ENCODE data around the gene MIS18A.

MIS18A gene

GRCh38 chr21:32240851-32241687 is 37.8 kb downstream of the MIS18A start:
- POLR2A ChIA-PET (ENCODE audit: low non-redundant PET): interaction anchor here (0.7 kb wide), 1 partner anchor 577 kb away, joined by 6 read pairs; no protein-coding TSS in a partner anchor
- TF ChIP-seq, protein P1, sequence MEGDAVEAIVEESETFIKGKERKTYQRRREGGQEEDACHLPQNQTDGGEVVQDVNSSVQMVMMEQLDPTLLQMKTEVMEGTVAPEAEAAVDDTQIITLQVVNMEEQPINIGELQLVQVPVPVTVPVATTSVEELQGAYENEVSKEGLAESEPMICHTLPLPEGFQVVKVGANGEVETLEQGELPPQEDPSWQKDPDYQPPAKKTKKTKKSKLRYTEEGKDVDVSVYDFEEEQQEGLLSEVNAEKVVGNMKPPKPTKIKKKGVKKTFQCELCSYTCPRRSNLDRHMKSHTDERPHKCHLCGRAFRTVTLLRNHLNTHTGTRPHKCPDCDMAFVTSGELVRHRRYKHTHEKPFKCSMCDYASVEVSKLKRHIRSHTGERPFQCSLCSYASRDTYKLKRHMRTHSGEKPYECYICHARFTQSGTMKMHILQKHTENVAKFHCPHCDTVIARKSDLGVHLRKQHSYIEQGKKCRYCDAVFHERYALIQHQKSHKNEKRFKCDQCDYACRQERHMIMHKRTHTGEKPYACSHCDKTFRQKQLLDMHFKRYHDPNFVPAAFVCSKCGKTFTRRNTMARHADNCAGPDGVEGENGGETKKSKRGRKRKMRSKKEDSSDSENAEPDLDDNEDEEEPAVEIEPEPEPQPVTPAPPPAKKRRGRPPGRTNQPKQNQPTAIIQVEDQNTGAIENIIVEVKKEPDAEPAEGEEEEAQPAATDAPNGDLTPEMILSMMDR (conservative IDR thresholded peaks at IDR 0.05; ENCODE audit: low read depth): no peak
- DNase-seq (ENCODE audit: low spot score): no peak
- CTCF ChIA-PET: interaction anchor here (1.4 kb wide), 1 partner anchor 17 kb away, joined by 4 read pairs; no protein-coding TSS in a partner anchor
- H3K27ac ChIP-seq: no peak overlapping the region

DNA sequence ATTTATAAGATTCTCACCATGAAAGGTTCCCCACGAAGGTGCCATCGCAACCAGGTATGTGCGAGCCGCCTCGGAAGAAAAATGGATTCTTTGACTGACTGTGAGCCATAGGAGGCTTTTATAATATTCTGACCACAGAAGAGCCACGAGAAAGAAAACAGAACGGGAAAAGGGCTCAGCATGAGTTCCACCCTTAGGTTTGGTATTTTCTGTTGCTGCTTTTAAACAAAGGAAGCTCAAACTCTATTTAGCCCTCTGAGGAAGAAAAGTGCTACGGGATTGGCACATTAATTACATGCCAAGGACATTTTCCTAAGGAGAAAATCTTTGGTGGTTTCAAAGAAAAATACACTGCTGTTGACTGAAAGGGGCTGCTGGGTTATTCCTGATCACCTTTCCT is 39.3 kb downstream of the MIS18A start:
- CTCF ChIA-PET: no interaction called here
- POLR2A ChIA-PET (ENCODE audit: low non-redundant PET): no interaction called here

GRCh38 chr21:32238063-32238462 is 40.8 kb downstream of the MIS18A start:
- ChIA-PET CTCF (interaction anchor here (0.5 kb wide), 1 partner anchor 346 kb away, joined by 3 read pairs; no protein-coding TSS in a partner anchor), POLR2A (ENCODE audit: low non-redundant PET) (no interaction called here)
- no peak for DNase-seq (ENCODE audit: low spot score)
- H3K27ac ChIP-seq: no peak overlapping the region
- TF ChIP-seq, protein P1 (conservative IDR thresholded peaks at IDR 0.05; ENCODE audit: low read depth): no peak

More for the DNA sequence above, 39.3 kb downstream of the MIS18A start:
- TF ChIP-seq, protein P1 (conservative IDR thresholded peaks at IDR 0.05; ENCODE audit: low read depth): no peak
- H3K27ac ChIP-seq: no peak overlapping the region
- no peak for DNase-seq (ENCODE audit: low spot score)

DNA sequence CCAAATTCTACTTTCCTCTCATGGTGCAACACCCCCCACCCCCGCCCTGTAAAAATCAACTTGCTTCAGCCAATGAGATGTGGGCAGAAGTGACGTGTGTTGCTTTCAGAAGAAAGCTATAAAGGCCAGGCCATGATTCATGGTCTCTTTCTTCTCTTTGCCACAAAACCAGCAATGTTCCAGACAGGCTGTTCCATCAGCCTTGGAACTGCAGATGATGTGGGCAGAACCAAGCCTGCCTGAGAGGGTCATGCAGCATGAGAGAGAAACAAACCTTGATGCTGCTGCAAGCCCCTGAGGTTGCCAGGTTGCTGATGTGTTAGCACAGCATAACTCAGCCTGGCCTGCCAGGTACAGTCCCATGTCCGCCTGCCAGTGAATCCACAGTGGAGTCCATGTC is 41.8 kb downstream of the MIS18A start:
- POLR2A ChIA-PET (ENCODE audit: low non-redundant PET): no interaction called here
- CTCF ChIA-PET: no interaction called here

GRCh38 chr21:32233722-32234301 is 45.0 kb downstream of the MIS18A start:
- H3K27ac ChIP-seq: no peak overlapping the region
- DNase-seq (ENCODE audit: low spot score): no peak
- CTCF ChIA-PET: no interaction called here
- POLR2A ChIA-PET (ENCODE audit: low non-redundant PET): no interaction called here
- TF ChIP-seq, protein P1 (conservative IDR thresholded peaks at IDR 0.05; ENCODE audit: low read depth): no peak

More for the DNA sequence above, 41.8 kb downstream of the MIS18A start:
- TF ChIP-seq, protein P1 (conservative IDR thresholded peaks at IDR 0.05; ENCODE audit: low read depth): no peak
- no peak overlapping the region for H3K27ac ChIP-seq
- DNase-seq (ENCODE audit: low spot score): no peak

DNA sequence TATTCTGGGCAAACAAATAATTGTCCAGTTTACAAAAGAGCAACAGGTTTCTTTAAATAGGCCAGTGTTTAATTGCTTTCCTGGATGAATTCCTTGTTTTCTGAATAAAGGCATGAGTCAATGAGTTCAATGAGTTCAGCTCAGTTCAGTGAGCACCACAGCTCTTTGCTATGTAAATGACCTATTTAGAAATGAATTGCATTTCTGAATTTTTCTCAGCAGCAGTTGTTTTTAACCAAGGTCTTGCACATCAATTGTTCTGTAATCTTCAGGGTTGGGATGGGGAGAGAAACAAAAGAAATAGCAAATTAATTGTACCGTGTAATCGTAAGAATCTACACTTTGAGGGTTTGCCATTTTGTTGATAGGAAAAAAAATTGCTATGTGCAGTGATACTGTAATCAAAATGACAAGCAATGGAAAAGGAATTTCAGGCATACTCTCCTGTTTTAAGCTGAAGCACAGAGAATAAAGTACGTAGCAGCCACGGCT is 45.7 kb downstream of the MIS18A start:
- DNase-seq (ENCODE audit: low spot score): no peak
- ChIA-PET CTCF (interaction anchor here (0.7 kb wide), 1 partner anchor 68 kb away, joined by 5 read pairs; no protein-coding TSS in a partner anchor), POLR2A (ENCODE audit: low non-redundant PET) (no interaction called here)
- TF ChIP-seq, protein P1 (conservative IDR thresholded peaks at IDR 0.05; ENCODE audit: low read depth): no peak
- H3K27ac ChIP-seq: no peak overlapping the region

Measured in RWPE1 (cell line).